ENCODE results near the gene KRT6A.

KRT6A gene

GRCh38 chr12:52524241-52524897 lies 31.3 kb upstream of the KRT6A start:
- DNase-seq: no peak

GRCh38 chr12:52523824-52524223 lies 30.8 kb upstream of the KRT6A start:
- no peak for DNase-seq

- no peak for DNase-seq
These were observed 29.4 kb upstream of the KRT6A start for GRCh38 chr12:52522346-52523011.

GRCh38 chr12:52521568-52522266 lies 28.7 kb upstream of the KRT6A start:
- DNase-seq: no peak

GRCh38 chr12:52521175-52521567 lies 28.1 kb upstream of the KRT6A start:
- DNase-seq: no peak

- DNase-seq: no peak
These were observed 27.0 kb upstream of the KRT6A start, which contains the start of gene KRT5 for GRCh38 chr12:52519826-52520662. TSS of gene KRT5 (minus strand) at chr12:52520394. CDS start at chr12:52520296, 98 bp downstream.

GRCh38 chr12:52519387-52519703 lies 26.3 kb upstream of the KRT6A start:
- DNase-seq: no peak

- no peak for DNase-seq
These were observed 25.7 kb upstream of the KRT6A start for GRCh38 chr12:52518574-52519386.

- no peak for DNase-seq
These were observed 24.8 kb upstream of the KRT6A start for GRCh38 chr12:52517888-52518287.

- DNase-seq: no peak
These were observed 24.2 kb upstream of the KRT6A start for GRCh38 chr12:52517005-52517835.

GRCh38 chr12:52515927-52516831 lies 23.1 kb upstream of the KRT6A start:
- no peak for DNase-seq

GRCh38 chr12:52515319-52515646 lies 22.2 kb upstream of the KRT6A start:
- no peak for DNase-seq

GRCh38 chr12:52514471-52515318 lies 21.6 kb upstream of the KRT6A start:
- no peak for DNase-seq

- no peak for DNase-seq
These were observed 20.7 kb upstream of the KRT6A start for GRCh38 chr12:52513736-52514135.

GRCh38 chr12:52508211-52508610 lies 15.2 kb upstream of the KRT6A start:
- no peak for DNase-seq

- no peak for DNase-seq
These were observed 14.0 kb upstream of the KRT6A start for GRCh38 chr12:52506858-52507715.

GRCh38 chr12:52502877-52503276 lies 9.8 kb upstream of the KRT6A start:
- no peak for DNase-seq

GRCh38 chr12:52501490-52501889 lies 8.4 kb upstream of the KRT6A start:
- no peak for DNase-seq
